B cell (primary cell): ENCODE measurements around the gene CCNB1.

ENCODE experiments used
- CTCF ChIP-seq: fragments of 200-600 bp; IDR thresholded peaks from one replicate; pipeline ENCODE4 v1.8.0; 2022; ENCODE audit warnings: antibody characterized with exemption, mild to moderate bottlenecking
- EZH2 ChIP-seq: IDR thresholded peaks from 2 replicates; pipeline ENCODE4 v1.6.1; 2012; ENCODE audit warnings: borderline replicate concordance, low read depth, mild to moderate bottlenecking, moderate library complexity, low read length; ENCODE audit not compliant: insufficient read depth, poor library complexity, severe bottlenecking

- TF ChIP-seq CTCF (no peak), EZH2 (no peak)
Observed at GRCh38 chr5:69137807-69138206, 29.1 kb upstream of the CCNB1 start.
